Mucosa of descending colon (tissue), 3 donors: ENCODE data around the gene SRRM1. TPM values are rescaled to one million over a fixed set of nuclear protein-coding genes. Genes with fewer than 3 reads are reported as not detected.
"Not testable (repeated sequence)": the region's sequence is repeated elsewhere in the genome, so short reads cannot be mapped to it uniquely, and the experiment has no call there.

ENCODE experiments used
- ATAC-seq: fragments of 200-7000 bp; cut with Tn5 transposase; one replicate; pipeline ENCODE4 v1.9.1; 2020; ENCODE audit warnings: mild to moderate bottlenecking, moderate library complexity
- DNase-seq, 3 donors: peaks; one replicate each; pipeline ENCODE4 v3.0.0-alpha.2; 2020
- H3K36me3 ChIP-seq: fragments of 200-600 bp; one replicate; pipeline ENCODE4 v1.8.0; 2021; ENCODE audit warnings: low read depth, mild to moderate bottlenecking
- H3K4me1 ChIP-seq: fragments of 200-600 bp; one replicate; pipeline ENCODE4 v1.8.0; 2021; ENCODE audit warnings: low read depth, mild to moderate bottlenecking
- H3K4me3 ChIP-seq: fragments of 200-600 bp; one replicate; pipeline ENCODE4 v1.8.0; 2021; ENCODE audit warnings: mild to moderate bottlenecking
- H3K9me3 ChIP-seq: fragments of 200-600 bp; one replicate; pipeline ENCODE4 v1.8.0; 2021; ENCODE audit warnings: mild to moderate bottlenecking
- CTCF ChIP-seq: fragments of 200-600 bp; IDR thresholded peaks from one replicate; pipeline ENCODE4 v1.8.0; 2022; ENCODE audit warnings: antibody characterized with exemption, mild to moderate bottlenecking
- intact Hi-C, 2 donors: fragments of 100-400 bp; cut with DNase I in 1 of 2; cut with micrococcal nuclease in 1 of 2; formaldehyde crosslinking; loops; one replicate each; pipeline versions ENCODE4 v1.11.0 to v1.11.1; 2022; cut with DNase I, micrococcal nuclease
- total RNA-seq, 3 donors: library from RNA; stranded (reverse); fragmentation: NEBNext Ultra II Directional in 2 of 3; extraction: Animal tissue kit (Norgen Biotek cat#: 25700) in 2 of 3; gene quantifications; one replicate each; pipeline versions ENCODE4 v1.2.1 to v1.2.4, GENCODE V29; 2021 to 2023
- donor health status: DM: no; HTN: no; CAD: no; lungs with moderate emphysema.
- donor health status: DM: no; HTN: no; CAD: no.
- donor health status: DM: no; HTN: yes; CAD: no.

Gene SRRM1
- total RNA-seq, 3 donors from 2014 or later, result 117 to 131 (median 120) TPM

- ATAC-seq (no peak), DNase-seq (no peak)
- H3K36me3 ChIP-seq, result peaks cover 37% of the 10 kb centered on the region
- no peaks in the 10 kb centered on the region for H3K9me3 ChIP-seq
- no peak for TF ChIP-seq CTCF
- intact Hi-C loops, result no loop called here
- no peak overlapping the region for H3K4me3 ChIP-seq
- no peaks in the 10 kb centered on the region for H3K4me1 ChIP-seq
Measured at GRCh38 chr1:24666794-24667193, 23.7 kb downstream of the SRRM1 start.

GRCh38 chr1:24671372-24671771 lies 28.3 kb downstream of the SRRM1 start:
- H3K9me3 ChIP-seq, H3K4me3 ChIP-seq, intact Hi-C loops, ATAC-seq, DNase-seq, H3K4me1 ChIP-seq: not testable (repeated sequence)
- H3K36me3 ChIP-seq, result peaks cover 35% of the 10 kb centered on the region

GRCh38 chr1:24672686-24673085 lies 29.6 kb downstream of the SRRM1 start:
- H3K4me3 ChIP-seq, intact Hi-C loops, H3K9me3 ChIP-seq, ATAC-seq, DNase-seq, H3K4me1 ChIP-seq: not testable (repeated sequence)
- peaks cover 33% of the 10 kb centered on the region for H3K36me3 ChIP-seq

- H3K9me3 ChIP-seq, result no peaks in the 10 kb centered on the region
- DNase-seq (no peak), ATAC-seq (no peak)
- no peak overlapping the region for H3K4me3 ChIP-seq
- no peak for TF ChIP-seq CTCF
- peaks cover 33% of the 10 kb centered on the region for H3K36me3 ChIP-seq
- intact Hi-C loops, result no loop called here
- no peaks in the 10 kb centered on the region for H3K4me1 ChIP-seq
Measured at GRCh38 chr1:24673341-24673740, 30.2 kb downstream of the SRRM1 start.

GRCh38 chr1:24678421-24678820 lies 35.3 kb downstream of the SRRM1 start:
- intact Hi-C loops, H3K9me3 ChIP-seq, H3K36me3 ChIP-seq, DNase-seq, H3K4me1 ChIP-seq, ATAC-seq, H3K4me3 ChIP-seq: not testable (repeated sequence)

GRCh38 chr1:24679725-24680124 lies 36.6 kb downstream of the SRRM1 start:
- Histone ChIP-seq H3K9me3 (no peaks in the 10 kb centered on the region), H3K4me3 (no peak overlapping the region), H3K4me1 (no peaks in the 10 kb centered on the region), H3K36me3 (no peaks in the 10 kb centered on the region)
- no peak for ATAC-seq
- no peak for DNase-seq
- no peak for TF ChIP-seq CTCF
- intact Hi-C loops, result no loop called here

- H3K9me3 ChIP-seq, result no peaks in the 10 kb centered on the region
- H3K4me3 ChIP-seq, result no peak overlapping the region
- no peaks in the 10 kb centered on the region for H3K36me3 ChIP-seq
- intact Hi-C loops, result no loop called here
- ATAC-seq, result peak; percentile 60
- H3K4me1 ChIP-seq, result no peaks in the 10 kb centered on the region
- no peak for TF ChIP-seq CTCF
- no peak for DNase-seq
Measured at GRCh38 chr1:24683713-24684162, 40.6 kb downstream of the SRRM1 start.
